HG02840 (cell line): ENCODE data around the gene DMGDH.
"Not testable (repeated sequence)": the region's sequence is repeated elsewhere in the genome, so short reads cannot be mapped to it uniquely, and the experiment has no call there.

Experiments used
- ATAC-seq: cut with Tn5 transposase; IDR thresholded peaks from one replicate; pipeline ENCODE4 v1.9.1; 2021; ENCODE audit warnings: mild to moderate bottlenecking, moderate library complexity, moderate number of reproducible peaks; ENCODE audit not compliant: unreplicated experiment, low FRiP score

Gene DMGDH

DNA sequence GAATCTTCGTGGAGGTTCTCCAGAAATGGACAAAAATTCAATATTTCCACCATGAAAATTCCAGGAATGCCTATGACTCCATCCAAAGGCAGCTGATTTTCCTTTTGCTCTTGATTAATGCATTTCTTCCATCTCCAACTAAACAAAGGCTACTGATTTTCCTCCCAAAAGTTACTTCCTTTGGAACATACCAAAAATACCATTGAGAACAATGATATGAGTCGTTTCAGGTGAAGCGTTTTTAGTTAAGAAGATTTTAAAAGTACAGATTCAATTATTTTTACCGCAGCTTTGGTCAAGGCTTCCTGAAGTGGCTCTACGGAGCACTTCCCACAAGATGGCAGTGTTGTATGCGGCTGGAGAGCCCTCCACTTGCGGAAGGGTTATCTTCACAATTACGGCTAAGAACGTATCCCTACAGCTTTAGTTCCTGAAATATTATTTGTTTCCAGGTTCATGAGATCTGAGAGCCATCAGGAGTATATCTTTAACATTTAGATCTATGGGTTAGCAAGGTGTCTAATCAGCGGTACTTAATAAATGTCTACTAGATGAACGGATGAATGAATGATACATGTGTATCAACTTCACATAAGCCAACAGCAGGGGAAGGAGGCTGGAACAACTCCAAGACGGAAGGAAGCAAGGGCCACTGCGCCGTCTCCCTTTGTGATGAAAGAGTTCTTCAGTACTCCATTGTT, 48.5 kb downstream of the DMGDH start:
- no peak for ATAC-seq

DNA sequence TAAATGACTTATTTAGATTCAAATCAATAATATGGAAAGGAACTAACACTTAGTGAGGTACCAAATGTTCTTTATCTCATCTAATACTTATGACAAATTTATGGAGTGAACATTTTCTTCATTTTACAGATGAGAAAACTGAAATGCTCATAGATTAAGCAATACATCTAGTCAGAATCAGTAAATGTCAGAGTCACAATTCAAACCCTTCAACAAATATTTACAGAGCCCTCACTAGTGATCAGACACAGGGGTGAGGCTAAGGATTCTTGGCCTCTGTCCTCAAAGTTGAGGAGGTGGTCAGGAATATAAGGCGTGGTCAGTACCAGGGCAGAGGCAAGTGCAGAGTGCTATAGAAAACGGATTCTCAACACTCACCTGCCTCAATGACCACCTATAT, 54.8 kb downstream of the DMGDH start:
- ATAC-seq: no peak

DNA sequence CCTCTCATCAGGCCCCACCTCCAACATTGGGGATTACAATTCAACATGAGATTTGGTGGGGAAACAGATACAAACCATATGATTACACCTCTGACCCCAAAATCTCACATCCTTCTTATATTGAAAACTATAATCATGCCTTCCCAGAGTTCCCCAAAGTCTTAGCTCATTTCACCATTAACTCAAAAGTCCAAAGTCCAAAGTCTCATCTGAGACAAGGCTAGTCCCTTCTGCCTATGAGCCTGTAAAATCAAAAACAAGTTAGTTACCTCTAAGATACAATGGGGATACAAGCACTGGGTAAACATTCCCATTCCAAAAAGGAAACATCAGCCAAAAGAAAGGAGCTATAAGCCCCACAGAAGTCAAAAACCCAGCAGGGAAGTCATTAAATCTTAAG, 57.6 kb downstream of the DMGDH start:
- no peak for ATAC-seq

DNA sequence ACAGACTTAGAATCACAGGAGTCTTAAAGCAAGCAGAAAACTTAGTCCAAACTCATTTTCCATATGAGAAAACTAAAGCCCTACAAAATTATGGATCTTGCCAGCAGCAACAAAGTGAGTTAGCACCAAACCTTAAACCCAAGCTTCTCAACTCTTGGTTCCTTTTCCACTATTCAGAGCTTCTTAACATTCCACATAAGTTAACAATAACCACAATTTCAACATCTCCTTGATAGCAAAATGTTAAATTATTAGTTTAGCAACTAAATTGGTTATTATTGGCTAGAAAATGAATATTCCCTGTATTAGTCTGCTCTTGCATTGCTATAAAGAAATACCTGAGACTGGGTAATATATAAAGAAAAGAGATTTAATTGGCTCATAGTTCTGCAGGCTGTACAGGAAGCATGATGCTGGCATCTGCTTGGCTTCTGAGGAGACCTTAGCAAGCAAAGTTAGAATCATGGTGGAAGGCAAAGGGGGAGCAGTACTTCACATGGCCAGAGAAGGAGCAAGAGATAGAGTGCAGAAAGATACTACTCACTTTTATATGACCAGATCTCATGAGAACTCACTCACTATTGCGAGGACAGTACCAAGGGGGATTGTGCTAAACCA, 58.1 kb downstream of the DMGDH start:
- no peak for ATAC-seq

DNA sequence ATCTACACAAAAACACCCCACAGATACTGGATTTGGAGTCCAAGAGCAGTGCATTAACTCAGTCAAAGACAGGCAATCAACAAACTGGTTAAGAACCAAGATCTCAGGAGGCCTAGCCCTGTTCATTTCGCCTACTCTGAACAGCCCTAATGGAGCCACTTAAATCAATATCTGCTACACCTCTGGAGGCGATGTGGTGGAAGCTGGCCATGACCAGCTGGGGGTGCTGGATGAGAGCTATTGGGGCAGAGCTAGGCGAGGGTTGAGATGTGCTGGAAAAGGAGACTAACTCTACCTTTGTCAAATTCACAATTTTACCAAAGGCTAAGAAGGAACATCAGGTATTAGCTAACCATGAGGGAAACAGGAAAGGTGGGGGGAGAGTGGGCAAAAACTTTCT, 61.1 kb downstream of the DMGDH start:
- ATAC-seq: no peak

DNA sequence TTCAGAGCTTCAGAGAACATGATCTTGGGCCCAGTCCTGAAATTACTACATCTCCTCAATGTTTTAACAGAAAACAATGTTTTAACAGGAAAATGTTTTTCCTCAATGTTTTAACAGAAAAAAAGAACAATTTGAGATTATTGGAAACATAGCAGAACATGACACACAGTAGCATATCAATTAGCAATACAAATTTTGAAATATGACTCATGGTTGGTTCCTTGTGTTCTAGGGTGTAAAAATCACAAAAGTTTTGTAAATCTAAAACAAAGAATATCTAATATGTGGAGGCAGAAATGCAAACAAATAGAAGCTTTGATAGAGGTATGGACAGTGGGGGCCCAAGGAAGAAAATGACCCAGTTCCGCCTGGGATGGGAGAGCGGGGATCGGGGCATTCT, 61.6 kb downstream of the DMGDH start:
- no peak for ATAC-seq

DNA sequence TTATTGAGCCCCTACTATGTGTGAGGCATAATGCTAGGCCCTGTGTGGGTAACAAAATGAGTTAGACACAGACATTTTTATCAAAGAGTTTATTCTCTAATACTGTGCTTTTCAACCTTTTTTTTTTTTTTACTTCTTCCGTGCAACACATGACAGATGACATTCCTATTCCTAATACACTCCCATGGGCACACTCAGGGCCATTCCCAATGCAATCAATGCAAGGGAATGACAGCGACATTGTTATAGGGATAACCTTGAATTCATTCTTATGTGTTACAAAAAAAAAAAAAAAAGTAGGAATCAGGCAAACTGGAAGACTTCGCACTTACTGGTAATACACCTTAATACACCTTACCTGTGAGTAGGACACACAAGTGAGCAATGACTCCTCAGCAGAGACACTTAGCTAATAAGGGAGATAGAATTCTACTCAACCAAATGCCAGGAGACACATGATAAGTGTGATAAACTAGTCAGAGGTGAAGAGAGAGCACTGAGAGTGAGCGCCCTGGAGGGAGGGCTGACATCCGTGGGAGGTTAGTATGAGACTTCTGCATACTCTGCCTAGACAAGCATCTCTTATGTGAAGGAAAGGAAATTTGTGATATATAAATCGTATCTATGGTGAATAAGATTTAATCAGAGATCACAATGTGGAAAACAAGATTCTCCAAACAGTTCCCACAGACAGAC, 63.4 kb downstream of the DMGDH start:
- no peak for ATAC-seq

DNA sequence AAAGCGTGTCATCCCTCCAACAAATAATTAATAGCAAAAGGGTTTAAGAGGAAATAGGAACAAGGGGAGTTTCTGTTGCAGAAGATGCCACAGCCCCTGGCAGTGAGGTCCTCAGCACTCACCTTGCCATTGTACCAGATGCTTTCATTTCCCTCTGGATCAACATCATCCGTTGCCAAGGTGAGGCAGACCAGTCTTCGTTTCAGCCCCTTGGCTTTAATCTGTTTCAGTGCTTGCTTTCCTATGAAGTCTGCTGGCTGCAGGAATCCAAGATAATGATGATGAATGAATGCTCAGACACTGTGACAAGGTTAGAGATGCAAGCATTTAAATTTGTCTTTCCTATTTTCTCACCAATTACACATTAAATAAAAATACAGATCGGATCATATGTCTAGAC, 64.3 kb downstream of the DMGDH start:
- no peak for ATAC-seq

DNA sequence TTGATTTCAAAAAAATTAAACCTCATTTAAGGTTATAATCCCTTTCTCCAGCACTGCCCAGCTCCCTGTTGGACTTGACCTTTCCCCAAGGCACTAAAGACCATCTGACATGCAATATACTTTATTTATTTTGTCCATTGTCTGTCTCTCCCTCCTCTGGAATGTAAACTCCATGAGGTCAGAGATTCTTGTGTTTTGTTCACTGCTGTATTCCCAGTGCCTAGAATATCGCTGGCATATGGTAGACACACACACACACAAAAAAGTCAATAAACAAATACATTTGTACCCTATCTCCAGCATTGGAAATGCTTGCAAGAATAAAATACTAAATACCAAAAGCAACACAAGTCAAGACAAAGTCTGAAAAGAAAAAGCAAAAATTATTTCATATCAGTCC, 67.1 kb downstream of the DMGDH start:
- no peak for ATAC-seq

DNA sequence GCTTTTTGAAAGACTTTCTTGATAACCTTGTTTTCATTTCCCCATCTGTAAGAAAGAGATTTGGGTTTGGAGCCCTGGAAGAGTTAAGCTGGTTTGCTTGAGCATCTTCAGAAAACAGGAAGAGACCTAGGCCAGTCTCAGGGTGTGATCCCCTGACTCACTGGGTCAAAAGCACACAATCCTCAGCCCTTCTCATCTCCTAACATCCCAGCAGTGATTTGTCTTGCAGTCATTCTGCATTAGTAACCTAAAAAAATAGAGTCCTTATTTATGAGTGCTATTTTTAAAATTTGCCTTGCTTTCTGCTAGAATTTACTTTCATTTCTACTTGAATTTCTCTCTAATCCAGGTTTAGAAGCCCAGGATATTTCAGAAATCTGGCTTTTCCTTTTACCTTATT, 68.0 kb downstream of the DMGDH start:
- no peak for ATAC-seq

DNA sequence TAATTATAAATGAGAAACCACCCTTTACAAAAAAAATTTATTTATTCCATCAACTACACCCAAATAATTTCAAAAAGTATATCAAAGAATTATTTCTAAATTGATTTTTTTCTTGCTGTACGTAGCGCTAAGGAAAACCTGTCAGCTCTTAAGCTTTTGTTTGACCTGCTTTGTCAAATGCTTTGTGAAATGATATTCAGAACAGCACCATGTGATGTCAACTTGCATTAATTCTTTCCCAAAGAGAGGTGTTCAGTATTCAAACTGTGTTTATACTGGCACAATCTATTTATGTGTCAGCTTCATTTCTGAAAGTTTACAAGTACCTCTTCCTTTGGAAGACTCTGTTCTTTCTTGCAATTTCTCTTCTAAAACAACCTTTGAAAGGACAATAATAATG, 72.4 kb downstream of the DMGDH start:
- ATAC-seq: no peak

DNA sequence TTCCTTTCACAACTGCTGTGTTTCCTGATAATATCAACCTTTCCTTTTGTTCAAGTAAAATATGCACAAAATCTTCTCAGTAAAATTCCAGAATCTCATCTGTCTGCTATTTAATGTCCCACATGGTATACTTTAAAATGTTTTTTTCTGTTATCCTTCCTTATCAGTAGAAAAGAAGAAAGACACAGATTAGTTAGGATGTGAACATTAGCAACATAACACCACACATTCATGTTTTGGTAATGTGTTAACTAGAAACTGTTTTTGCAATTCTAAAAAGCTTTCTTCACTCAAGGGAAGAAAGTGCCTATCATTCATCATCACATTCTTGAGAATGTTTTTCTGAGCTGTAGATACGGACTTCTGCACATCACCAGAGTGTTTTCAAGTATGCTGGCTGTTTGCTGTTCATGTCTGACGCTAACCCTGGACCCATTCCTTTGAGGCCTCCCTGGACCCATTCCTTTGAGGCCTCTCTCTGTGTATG, 73.9 kb downstream of the DMGDH start:
- ATAC-seq: no peak

DNA sequence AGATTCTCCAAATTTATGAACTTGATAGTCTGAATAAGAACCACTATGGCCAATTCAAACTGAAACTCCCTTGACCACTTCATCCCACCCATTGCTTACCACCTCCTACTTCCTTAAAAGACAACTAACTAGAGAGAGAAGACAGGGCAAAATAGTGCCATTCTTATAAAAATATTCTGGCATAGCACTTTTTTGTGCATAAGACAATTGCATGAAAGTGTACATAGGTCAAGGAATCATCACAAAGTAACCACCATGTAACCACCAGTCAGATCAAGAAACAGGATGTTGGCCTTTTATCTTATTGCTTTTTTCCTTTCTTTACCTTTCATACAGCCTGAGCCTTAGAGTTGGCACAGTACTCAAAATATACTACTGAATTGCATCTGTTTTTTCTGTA, 76.3 kb downstream of the DMGDH start:
- no peak for ATAC-seq

DNA sequence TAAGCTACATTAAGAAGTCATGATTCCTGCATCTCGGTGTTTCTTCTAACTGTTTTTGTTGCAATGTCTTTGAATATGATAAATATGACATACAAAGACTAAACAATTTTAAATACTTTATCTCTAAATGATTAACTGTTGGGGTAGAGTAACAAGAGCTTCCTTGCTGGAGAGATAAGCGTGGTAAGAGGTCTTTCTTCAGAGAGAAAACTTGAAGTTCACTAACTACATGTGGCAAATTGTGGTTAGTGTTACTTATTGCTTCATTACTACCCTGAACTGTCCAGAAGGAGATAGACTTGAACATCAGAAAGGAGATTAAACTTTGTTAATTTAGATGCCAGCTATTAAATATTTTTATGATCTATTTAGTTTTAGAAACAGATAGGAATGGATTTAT, 77.3 kb downstream of the DMGDH start:
- ATAC-seq: no peak

DNA sequence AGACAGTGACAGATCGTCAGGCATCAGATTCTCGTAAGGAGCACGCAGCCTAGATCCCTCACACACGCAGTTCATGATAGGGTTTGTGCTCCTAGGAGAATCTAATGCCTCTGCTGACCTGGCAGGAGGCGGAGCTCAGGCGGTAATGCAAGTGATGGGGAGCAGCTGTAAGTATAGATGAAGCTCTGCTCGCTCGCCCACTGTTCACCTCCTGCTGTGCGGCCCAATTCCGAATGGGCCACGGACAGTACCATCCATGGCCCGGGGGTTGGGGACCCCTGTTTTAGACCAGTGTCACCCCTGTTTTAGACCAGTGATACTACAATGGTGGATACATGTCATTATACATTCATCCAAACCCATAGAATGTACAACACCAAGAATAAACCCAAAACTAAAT, 80.4 kb downstream of the DMGDH start:
- no peak for ATAC-seq

DNA sequence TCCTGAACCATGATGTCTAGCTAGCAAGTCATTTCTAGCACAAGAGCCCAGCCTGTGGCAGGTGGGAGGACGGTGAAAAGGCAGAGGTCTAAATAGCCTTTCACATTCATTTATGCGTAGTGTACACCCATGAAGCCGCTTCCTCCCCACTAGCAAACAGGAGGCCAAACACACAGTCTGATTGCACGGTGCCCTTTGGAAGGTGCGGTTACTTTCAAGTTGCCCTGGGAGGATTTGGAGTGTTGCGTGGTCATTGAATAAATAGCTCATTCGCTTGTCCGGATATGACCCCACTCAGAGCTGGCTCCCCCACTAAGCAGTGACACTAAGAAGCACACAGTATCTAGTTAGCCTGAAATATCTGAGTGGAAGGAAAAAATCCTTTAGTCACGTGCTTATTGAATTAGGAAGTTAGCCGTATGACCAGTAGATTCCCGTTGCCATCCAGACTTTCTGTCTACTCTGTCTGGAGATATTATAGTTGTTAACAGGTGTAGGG, 83.7 kb downstream of the DMGDH start:
- peak; percentile 66 for ATAC-seq

DNA sequence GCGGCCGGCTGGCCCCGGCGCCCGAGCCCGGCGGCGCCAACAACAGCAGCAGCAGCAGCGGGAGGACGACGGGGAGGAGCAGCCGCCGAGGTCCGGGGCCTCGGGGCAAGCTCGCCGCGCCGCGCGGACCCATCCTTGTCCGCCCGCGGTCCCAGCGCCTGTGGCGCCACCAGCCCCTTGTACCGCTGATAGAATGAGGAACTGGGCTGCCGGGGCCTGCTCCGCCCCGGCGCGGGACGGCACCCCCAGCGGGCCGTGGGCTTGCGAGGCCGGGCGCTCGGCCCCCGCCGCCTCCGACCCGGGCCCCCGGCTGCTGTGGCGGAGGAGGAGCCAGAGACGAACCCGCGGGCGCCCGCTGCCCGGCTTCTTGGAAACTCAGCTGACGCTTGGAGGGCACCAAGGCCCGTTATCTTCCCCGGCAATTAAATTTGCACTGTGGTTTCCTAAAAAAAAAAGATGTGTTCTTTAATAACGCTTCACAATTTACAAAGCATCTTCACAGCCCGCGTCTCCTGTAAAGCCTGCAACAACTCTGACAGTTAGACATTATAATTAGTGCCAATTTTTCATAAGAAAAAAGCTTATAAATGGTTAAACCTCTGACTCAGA, 84.3 kb downstream of the DMGDH start, which contains the start of gene ARSB:
ARSB (minus strand) TSS at position 195 of the 609 bp plus-strand sequence; CDS start at position 133, 62 bp downstream.
- ATAC-seq: peak; percentile 38

DNA sequence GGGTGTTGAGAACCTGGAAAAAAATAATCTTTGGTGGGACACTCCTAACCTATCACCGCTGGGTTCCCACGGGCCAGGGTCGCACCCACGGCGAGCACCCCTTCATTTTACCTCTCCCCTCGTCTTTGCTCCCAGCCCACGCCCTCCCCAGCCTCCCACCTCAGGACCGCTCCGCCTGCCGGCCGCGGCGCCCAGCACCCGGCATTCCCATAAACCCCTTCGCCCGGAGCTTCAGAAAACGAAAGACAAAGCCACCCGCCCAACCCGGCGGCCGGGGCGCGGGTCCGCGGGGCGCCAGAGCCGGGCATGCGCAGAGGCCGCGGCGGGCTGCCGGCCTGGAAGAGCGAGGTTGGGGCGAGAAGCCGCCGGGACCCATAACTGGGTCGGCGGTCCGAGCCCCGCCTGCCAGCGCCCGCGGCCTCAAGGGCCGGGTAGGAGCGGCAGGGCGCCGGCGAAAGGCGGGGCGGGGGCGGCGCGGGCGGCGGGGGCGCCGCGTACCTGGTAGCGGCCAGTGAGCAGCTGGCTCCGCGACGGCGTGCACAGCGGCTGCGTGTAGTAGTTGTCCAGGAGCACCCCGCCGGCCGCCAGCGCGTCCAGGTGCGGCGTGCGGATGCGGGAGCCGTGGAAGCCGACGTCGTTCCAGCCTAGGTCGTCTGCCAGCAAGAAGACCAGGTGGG, 84.9 kb downstream of the DMGDH start:
- peak; percentile 57 for ATAC-seq

DNA sequence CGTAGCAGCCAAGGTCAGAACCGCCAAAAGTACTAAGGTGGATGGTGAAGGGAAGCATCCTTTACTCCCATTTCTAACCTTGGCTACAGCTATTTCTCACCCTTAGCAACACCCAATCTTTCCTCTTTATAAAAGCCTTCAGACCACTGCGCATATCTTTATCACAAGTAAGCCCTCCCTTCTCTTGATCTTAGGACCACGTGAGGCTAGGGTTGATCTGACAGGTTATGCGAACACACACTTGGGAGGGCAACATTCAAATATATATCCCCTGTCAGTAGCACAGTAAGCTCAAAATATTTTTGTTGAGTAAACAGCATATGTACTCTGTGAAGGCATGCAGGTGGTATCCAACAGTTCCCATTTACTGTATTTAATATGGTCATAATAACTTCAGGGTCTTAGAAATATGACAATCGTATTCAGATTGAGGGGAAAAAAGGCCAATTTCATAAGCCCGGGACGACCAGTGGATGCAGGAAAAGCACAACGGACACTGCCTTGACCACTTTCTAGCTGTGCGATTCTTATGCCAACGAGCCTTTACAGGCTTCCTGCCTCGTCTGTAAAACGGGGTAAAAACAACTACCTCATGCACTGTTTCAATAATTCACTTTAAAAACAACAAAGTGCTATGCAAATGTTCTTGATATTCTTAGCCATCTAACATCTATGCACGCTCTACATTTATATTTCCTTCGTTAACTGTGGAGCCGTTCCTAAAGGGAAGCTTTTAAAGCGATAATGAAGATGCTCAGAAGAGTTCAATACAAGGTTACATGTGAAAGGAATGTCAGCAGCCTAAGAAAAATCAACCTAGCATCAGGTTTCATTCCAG, 85.7 kb downstream of the DMGDH start:
- ATAC-seq: no peak

DNA sequence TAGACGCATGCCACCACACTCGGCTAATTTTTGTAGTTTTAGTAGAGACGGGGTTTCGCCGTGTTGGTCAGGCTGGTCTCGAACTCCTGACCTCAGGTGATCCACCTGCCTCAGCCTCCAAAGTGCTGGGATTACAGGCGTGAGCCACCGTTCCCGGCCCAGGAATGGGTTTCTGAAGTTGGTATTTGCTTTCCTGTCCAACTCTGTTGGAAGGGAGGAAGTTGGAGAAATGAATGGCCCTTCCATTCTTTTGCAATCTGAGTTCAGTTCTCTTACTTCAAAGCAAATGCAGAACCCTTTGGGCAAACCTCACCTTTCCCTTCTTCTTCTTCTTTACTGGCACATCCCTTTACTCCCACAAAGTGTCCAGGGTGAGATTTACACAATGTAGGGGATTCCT, 86.3 kb downstream of the DMGDH start:
- ATAC-seq: not testable (repeated sequence)
